Testis (tissue), 2 donors: ENCODE data around the gene ADAMTS16.

ENCODE experiments used
- POLR2A ChIP-seq: fragments of 450-650 bp; IDR thresholded peaks from one replicate; pipeline ENCODE4 v1.6.1; 2017; ENCODE audit warnings: antibody characterized with exemption, mild to moderate bottlenecking, moderate library complexity
- TF ChIP-seq, protein P1 (sequence below), 3 experiments: fragments of 450-650 bp in 2 of 3; fragments of 200-600 bp in 1 of 3; sonication (generic) in 1 of 3; IDR thresholded peaks; one replicate each; pipeline ENCODE4 v1.5.1; 2016 to 2019; ENCODE audit warnings: antibody characterized with exemption in 3 of 3, mild to moderate bottlenecking in 2 of 3, moderate library complexity in 1 of 3

GRCh38 chr5:5344051-5344571 is 204.0 kb downstream of the ADAMTS16 start:
- TF ChIP-seq, protein P1, sequence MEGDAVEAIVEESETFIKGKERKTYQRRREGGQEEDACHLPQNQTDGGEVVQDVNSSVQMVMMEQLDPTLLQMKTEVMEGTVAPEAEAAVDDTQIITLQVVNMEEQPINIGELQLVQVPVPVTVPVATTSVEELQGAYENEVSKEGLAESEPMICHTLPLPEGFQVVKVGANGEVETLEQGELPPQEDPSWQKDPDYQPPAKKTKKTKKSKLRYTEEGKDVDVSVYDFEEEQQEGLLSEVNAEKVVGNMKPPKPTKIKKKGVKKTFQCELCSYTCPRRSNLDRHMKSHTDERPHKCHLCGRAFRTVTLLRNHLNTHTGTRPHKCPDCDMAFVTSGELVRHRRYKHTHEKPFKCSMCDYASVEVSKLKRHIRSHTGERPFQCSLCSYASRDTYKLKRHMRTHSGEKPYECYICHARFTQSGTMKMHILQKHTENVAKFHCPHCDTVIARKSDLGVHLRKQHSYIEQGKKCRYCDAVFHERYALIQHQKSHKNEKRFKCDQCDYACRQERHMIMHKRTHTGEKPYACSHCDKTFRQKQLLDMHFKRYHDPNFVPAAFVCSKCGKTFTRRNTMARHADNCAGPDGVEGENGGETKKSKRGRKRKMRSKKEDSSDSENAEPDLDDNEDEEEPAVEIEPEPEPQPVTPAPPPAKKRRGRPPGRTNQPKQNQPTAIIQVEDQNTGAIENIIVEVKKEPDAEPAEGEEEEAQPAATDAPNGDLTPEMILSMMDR (IDR thresholded peaks at IDR 0.05) = no peak
- no peak for TF ChIP-seq POLR2A
